Parathyroid adenoma (tissue), 2 donors: ENCODE results near the gene PAM.

Experiments used
- H2AFZ ChIP-seq: fragments of 300-600 bp; sonication (generic); one replicate; pipeline ENCODE4 v1.7.0; 2017; ENCODE audit warnings: antibody characterized with exemption, mild to moderate bottlenecking
- H3K27ac ChIP-seq: fragments of 300-600 bp; sonication (generic); one replicate; pipeline ENCODE4 v1.7.0; 2017
- H3K27me3 ChIP-seq: fragments of 300-600 bp; sonication (generic); one replicate; pipeline ENCODE4 v1.7.0; 2017; ENCODE audit warnings: low read length; ENCODE audit not compliant: control insufficient read depth, insufficient read depth
- H3K36me3 ChIP-seq: fragments of 300-600 bp; sonication (generic); one replicate; pipeline ENCODE4 v1.7.0; 2017; ENCODE audit warnings: low read length; ENCODE audit not compliant: control insufficient read depth, insufficient read depth
- H3K4me1 ChIP-seq: fragments of 300-600 bp; sonication (generic); one replicate; pipeline ENCODE4 v1.7.0; 2017; ENCODE audit warnings: control low read depth
- H3K4me2 ChIP-seq: fragments of 300-600 bp; sonication (generic); one replicate; pipeline ENCODE4 v1.7.0; 2017; ENCODE audit warnings: low read length
- H3K4me3 ChIP-seq: fragments of 300-600 bp; sonication (generic); one replicate; pipeline ENCODE4 v1.7.0; 2017; ENCODE audit warnings: low read depth, low read length
- H3K79me2 ChIP-seq: fragments of 300-600 bp; sonication (generic); one replicate; pipeline ENCODE4 v1.7.0; 2017; ENCODE audit warnings: control low read depth
- H3K9ac ChIP-seq: fragments of 300-600 bp; sonication (generic); one replicate; pipeline ENCODE4 v1.7.0; 2017; ENCODE audit warnings: mild to moderate bottlenecking
- H3K9me3 ChIP-seq: fragments of 300-600 bp; sonication (generic); one replicate; pipeline ENCODE4 v1.7.0; 2017; ENCODE audit warnings: low read length; ENCODE audit not compliant: control insufficient read depth
- TF ChIP-seq, protein P1 (sequence below): fragments of 300-600 bp; sonication (generic); IDR thresholded peaks from one replicate; pipeline ENCODE4 v1.7.0; 2017; ENCODE audit warnings: antibody characterized with exemption, mild to moderate bottlenecking
- donor health status: primary hyperparathyroidism.

The PAM gene

DNA sequence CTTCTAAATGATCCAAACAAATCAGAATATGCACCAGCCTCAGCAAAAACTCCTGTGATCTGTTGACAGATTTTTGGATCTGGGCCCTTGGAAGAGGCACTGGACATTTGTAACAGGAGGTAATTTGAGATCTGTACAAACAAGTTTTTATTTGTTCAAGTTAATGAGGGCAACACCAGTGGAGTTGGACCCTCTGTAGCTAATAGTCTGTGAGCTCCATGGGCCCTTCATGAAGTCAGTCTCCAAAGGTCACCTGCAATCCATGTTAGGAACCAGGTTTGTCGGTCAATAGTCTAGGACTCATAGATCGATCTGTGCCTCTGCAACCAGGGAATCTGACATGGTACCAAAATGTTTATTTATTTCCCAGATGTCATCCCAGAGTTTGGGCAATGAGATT, 40.9 kb downstream of the PAM start:
- Histone ChIP-seq H3K4me1 (peaks cover 41% of the 10 kb centered on the region), H3K9me3 (no peaks in the 10 kb centered on the region), H3K36me3 (no peaks in the 10 kb centered on the region), H3K79me2 (peaks cover 7% of the 10 kb centered on the region), H3K9ac (no peak overlapping the region), H3K27ac (peak overlapping the region; percentile 88), H3K4me3 (peak overlapping the region; percentile 38), H3K4me2 (peak overlapping the region; percentile 46), H3K27me3 (no peaks in the 10 kb centered on the region), H2AFZ (peak overlapping the region; percentile 78)
- TF ChIP-seq, protein P1, sequence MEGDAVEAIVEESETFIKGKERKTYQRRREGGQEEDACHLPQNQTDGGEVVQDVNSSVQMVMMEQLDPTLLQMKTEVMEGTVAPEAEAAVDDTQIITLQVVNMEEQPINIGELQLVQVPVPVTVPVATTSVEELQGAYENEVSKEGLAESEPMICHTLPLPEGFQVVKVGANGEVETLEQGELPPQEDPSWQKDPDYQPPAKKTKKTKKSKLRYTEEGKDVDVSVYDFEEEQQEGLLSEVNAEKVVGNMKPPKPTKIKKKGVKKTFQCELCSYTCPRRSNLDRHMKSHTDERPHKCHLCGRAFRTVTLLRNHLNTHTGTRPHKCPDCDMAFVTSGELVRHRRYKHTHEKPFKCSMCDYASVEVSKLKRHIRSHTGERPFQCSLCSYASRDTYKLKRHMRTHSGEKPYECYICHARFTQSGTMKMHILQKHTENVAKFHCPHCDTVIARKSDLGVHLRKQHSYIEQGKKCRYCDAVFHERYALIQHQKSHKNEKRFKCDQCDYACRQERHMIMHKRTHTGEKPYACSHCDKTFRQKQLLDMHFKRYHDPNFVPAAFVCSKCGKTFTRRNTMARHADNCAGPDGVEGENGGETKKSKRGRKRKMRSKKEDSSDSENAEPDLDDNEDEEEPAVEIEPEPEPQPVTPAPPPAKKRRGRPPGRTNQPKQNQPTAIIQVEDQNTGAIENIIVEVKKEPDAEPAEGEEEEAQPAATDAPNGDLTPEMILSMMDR, result no peak

DNA sequence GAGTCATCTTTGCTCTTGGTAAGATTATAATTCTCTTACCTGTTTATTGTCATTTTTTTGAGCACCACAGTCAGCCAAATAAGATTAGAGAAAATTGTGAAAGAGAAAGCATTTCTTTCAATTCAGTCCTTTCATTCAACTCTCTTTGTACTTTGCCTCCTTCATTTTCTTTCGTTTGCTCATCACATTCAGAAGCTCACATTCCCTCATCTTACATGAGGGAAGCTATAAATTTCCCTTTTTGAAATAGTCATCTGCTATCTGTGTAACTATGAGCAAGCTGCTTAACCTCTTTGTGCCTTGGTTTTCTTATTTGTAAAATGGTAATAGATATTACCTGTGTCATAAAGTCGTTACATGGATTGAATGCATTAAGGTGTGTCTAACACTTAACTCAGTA, 41.4 kb downstream of the PAM start:
- peak overlapping the region; percentile 88 for H3K27ac ChIP-seq
- no peaks in the 10 kb centered on the region for H3K36me3 ChIP-seq
- no peak overlapping the region for H3K9ac ChIP-seq
- peaks cover 41% of the 10 kb centered on the region for H3K4me1 ChIP-seq
- peak overlapping the region; percentile 46 for H3K4me2 ChIP-seq
- H3K79me2 ChIP-seq, result peaks cover 7% of the 10 kb centered on the region
- TF ChIP-seq, protein P1, result no peak
- peak overlapping the region; percentile 78 for H2AFZ ChIP-seq
- H3K27me3 ChIP-seq, result no peaks in the 10 kb centered on the region
- peak overlapping the region; percentile 38 for H3K4me3 ChIP-seq
- no peaks in the 10 kb centered on the region for H3K9me3 ChIP-seq

DNA sequence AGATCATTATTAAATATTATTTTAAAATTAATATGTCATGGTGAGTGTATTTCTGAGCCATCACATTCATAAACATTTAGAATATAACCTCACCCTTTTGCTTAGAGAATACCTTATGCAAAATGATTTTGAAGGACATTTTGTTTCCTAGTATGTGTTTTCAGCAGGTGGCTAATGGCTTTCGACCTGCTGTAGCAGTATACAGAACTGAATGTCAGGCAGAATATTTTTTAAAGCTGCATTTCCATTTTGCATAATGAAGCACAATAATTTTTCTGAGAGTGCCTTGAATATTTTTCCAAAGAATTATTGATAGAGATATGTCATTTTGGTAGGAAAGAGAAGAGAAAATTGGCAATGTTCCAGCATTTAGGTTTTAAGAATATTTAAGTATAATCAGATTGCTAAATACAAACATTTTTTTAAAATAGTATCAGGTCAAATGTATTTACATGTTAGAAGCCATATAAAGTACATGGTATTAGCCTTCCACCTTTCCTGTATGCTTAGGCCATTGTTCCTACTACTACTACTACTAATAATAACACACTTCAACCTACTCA, 42.3 kb downstream of the PAM start:
- H3K27ac ChIP-seq, result no peak overlapping the region
- no peaks in the 10 kb centered on the region for H3K27me3 ChIP-seq
- no peaks in the 10 kb centered on the region for H3K36me3 ChIP-seq
- H3K9me3 ChIP-seq, result no peaks in the 10 kb centered on the region
- H2AFZ ChIP-seq, result no peak overlapping the region
- no peak overlapping the region for H3K9ac ChIP-seq
- peaks cover 41% of the 10 kb centered on the region for H3K4me1 ChIP-seq
- H3K79me2 ChIP-seq, result peaks cover 7% of the 10 kb centered on the region
- TF ChIP-seq, protein P1, result no peak
- no peak overlapping the region for H3K4me2 ChIP-seq
- no peak overlapping the region for H3K4me3 ChIP-seq

DNA sequence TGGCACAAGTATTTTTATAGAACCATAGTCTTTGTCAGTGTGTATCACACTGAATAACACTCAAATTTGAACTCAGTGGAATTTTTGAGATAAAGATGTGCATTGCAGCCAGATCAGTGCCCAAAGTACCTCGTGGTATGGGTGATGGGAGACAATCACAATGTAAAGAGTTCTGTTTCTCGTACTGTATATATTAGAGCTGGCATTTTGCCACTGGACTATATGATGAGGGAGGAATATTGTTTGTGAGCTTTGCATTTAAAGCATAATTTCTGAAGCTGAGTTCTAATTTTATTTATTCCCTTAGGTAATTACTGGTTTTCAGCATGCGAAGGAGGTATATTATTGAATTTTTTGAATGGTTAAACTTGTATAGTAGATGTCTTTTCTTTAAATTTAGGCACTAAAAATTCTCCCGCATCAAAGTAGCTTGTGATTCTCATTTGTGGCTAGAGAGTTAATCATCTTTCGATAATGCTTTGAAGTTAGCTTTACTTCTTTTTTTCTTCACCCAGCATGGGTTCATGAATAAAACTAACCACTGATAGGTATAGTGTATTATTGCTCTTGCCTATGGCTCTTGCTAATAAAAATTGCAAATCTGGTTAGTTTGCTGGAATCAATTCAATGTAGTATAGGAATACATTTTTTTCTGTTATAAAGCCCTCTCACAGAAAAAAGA, 43.1 kb downstream of the PAM start:
- no peaks in the 10 kb centered on the region for H3K36me3 ChIP-seq
- peaks cover 41% of the 10 kb centered on the region for H3K4me1 ChIP-seq
- H3K27ac ChIP-seq, result peak overlapping the region; percentile 29
- no peaks in the 10 kb centered on the region for H3K9me3 ChIP-seq
- TF ChIP-seq, protein P1, result no peak
- H3K79me2 ChIP-seq, result peaks cover 3% of the 10 kb centered on the region
- H3K4me2 ChIP-seq, result no peak overlapping the region
- no peak overlapping the region for H3K9ac ChIP-seq
- no peaks in the 10 kb centered on the region for H3K27me3 ChIP-seq
- H3K4me3 ChIP-seq, result no peak overlapping the region
- H2AFZ ChIP-seq, result no peak overlapping the region

DNA sequence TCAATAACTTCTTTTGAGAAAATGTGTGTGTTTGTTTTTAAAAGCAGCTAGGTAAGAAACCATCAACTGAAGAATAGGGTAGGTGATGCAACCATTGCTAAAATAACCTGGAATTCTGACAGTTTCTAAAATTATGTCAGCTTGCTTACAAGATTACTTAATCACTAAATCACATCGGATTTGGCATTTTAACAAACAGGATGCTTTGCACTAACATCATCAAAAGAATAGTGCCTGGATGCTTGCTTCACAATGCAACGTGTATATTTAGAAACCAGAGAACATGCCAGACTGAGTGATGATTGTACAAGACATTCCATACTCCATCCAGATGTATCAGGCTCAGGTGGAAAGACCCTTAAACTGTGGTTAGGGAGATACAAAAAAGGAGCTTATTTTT, 43.9 kb downstream of the PAM start:
- Histone ChIP-seq H3K9me3 (no peaks in the 10 kb centered on the region), H3K79me2 (peaks cover 2% of the 10 kb centered on the region), H3K4me1 (peaks cover 41% of the 10 kb centered on the region), H3K4me3 (no peak overlapping the region), H3K4me2 (peak overlapping the region; percentile 32), H3K36me3 (no peaks in the 10 kb centered on the region), H2AFZ (no peak overlapping the region), H3K27me3 (no peaks in the 10 kb centered on the region), H3K27ac (peak overlapping the region; percentile 29), H3K9ac (no peak overlapping the region)
- TF ChIP-seq, protein P1, result no peak
